ENCODE results near the gene COPZ1.

The COPZ1 gene

DNA sequence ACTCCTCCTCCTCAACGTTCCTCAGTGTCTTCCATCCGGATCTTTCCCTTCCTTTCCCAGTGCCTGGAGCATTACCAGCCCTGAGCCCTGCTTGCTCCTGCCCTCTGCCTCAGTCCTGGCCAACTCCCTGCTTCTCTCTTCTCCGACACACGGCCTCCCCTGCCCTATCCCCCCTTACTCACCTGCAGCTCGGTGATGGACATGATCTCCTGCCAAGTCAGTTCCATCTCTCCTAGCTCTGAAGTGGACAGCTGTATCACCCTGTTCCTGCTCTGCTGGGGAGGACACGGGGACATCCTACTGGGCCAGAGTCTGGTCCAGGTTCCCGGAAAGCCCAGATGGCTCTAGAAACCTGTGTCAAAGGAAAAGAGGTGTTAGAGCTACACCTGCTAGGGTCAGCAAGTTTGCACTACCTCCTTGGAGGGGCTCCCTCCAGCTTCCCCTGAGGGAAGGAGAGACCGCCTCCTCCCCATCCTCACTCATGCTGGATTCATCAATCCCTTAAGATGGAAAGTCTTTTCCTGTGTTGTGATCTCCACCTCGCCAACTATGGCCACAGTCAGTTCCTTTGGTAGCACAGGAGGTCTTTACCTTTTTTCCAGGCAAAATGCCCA is 29.9 kb upstream of the COPZ1 start:
- Mint-ChIP-seq H3K9me3 (no peaks in the 10 kb centered on the region), H3K4me3 (no peak overlapping the region), H3K27me3 (ENCODE audit: low read depth, poor library complexity) (peaks cover 19% of the 10 kb centered on the region), H3K27ac (no peak overlapping the region), H3K36me3 (ENCODE audit: low read depth) (peaks cover 20% of the 10 kb centered on the region), H3K4me1 (peaks cover 45% of the 10 kb centered on the region)
- TF ChIP-seq, protein P1, sequence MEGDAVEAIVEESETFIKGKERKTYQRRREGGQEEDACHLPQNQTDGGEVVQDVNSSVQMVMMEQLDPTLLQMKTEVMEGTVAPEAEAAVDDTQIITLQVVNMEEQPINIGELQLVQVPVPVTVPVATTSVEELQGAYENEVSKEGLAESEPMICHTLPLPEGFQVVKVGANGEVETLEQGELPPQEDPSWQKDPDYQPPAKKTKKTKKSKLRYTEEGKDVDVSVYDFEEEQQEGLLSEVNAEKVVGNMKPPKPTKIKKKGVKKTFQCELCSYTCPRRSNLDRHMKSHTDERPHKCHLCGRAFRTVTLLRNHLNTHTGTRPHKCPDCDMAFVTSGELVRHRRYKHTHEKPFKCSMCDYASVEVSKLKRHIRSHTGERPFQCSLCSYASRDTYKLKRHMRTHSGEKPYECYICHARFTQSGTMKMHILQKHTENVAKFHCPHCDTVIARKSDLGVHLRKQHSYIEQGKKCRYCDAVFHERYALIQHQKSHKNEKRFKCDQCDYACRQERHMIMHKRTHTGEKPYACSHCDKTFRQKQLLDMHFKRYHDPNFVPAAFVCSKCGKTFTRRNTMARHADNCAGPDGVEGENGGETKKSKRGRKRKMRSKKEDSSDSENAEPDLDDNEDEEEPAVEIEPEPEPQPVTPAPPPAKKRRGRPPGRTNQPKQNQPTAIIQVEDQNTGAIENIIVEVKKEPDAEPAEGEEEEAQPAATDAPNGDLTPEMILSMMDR (IDR thresholded peaks at IDR 0.05) = no peak
- no peak for DNase-seq

DNA sequence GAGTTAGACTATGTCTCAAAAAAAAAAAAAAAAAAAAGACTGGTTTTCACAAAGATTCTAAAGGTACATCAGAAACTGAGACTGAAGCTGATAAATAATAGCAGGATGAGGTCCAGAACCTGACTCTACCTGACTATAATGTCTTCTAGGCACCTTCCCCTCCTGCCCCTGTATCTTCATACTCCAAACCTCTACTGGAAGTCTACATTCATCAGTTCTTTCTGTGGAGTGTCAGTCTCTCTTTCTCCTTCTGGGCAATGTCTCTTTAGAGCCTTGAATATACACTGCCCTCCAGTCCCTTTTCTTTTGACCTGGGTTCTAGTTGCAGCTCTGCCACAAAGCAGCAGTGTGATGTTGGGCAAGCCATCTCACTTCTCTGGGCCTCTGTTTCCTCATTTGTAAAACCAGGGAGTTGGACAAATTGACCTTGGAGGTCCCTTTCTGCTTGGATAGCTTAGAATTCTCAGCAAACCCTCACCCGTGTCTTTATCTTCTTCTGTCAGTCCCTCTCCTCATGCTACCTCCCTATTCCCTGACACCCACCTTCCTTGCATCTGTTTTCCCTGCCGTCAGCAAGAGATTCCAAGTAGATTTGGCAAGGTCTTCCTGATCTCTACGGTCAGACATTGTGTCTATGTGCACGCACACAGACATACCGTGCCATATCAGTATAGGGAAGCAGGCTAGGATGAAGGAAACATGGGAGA is 28.4 kb upstream of the COPZ1 start:
- no peaks in the 10 kb centered on the region for H3K9me3 Mint-ChIP-seq
- TF ChIP-seq, protein P1 (IDR thresholded peaks at IDR 0.05) = no peak
- H3K4me3 Mint-ChIP-seq = no peak overlapping the region
- peaks cover 11% of the 10 kb centered on the region for H3K36me3 Mint-ChIP-seq (ENCODE audit: low read depth)
- H3K4me1 Mint-ChIP-seq = peaks cover 59% of the 10 kb centered on the region
- no peak for DNase-seq
- no peak overlapping the region for H3K27ac Mint-ChIP-seq
- peaks cover 19% of the 10 kb centered on the region for H3K27me3 Mint-ChIP-seq (ENCODE audit: low read depth, poor library complexity)

DNA sequence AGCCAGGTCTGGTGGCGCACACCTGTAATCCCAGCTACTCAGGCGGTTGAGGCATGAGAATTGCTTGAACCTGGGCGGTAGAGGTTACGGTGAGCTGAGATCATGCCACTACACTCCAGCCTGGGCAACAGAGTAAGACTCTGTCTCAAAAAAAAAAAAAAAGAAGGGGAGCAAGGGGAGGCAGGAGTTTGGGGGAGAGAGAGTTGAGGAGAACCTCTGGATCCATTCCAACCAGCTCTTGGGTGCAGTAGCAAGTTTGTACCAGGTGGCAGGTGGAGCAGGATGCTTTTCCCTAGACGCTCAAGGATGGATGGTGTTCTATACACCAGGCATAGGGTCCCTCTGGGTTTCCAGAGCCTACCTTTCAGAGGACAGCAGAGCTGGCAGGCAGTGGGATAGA is 26.0 kb upstream of the COPZ1 start:
- DNase-seq = no peak
- H3K27ac Mint-ChIP-seq = no peak overlapping the region

DNA sequence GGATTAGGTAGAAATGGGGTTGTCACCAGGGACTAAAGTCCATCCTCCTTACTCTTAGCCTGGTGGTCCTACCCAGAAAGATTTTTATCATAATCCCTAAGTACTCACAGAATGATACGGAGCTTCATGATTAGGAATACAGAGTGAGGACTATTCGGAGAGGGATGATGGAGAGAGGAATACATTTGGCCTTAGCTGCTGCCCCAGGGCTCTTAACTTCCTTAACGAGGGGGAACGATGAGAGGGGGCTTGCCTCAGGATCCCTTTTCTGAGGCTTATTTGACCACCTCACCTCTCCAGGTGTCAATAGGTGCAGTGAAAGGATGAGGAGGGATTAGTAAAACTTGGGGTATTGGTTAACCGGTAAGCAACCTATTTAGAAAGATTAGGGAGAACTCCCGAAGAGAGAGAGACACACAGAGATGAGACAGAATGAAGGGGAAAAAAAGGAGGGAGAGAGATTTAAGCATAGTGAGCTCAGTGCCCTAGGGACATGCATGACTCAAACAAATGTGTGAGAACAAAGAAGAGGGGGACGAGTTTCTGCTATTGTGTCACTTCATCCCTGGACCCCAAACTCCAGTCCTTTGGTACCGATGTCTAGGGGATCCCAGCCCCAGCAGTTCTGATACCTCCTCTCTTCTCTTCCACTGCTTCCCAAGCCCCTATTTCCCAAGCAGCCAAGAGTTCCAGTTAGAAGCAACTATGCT is 25.3 kb upstream of the COPZ1 start:
- Mint-ChIP-seq H3K27ac (no peak overlapping the region), H3K4me3 (peak overlapping the region; percentile 81), H3K36me3 (ENCODE audit: low read depth) (no peaks in the 10 kb centered on the region), H3K4me1 (peaks cover 85% of the 10 kb centered on the region), H3K27me3 (ENCODE audit: low read depth, poor library complexity) (peaks cover 14% of the 10 kb centered on the region), H3K9me3 (no peaks in the 10 kb centered on the region)
- TF ChIP-seq, protein P1 (IDR thresholded peaks at IDR 0.05) = no peak
- DNase-seq = no peak

More for the DNA sequence above, 26.0 kb upstream of the COPZ1 start:
- no peaks in the 10 kb centered on the region for H3K36me3 Mint-ChIP-seq (ENCODE audit: low read depth)
- peaks cover 81% of the 10 kb centered on the region for H3K4me1 Mint-ChIP-seq
- peaks cover 15% of the 10 kb centered on the region for H3K27me3 Mint-ChIP-seq (ENCODE audit: low read depth, poor library complexity)
- no peaks in the 10 kb centered on the region for H3K9me3 Mint-ChIP-seq
- TF ChIP-seq, protein P1 (IDR thresholded peaks at IDR 0.05) = no peak
- peak overlapping the region; percentile 28 for H3K4me3 Mint-ChIP-seq

DNA sequence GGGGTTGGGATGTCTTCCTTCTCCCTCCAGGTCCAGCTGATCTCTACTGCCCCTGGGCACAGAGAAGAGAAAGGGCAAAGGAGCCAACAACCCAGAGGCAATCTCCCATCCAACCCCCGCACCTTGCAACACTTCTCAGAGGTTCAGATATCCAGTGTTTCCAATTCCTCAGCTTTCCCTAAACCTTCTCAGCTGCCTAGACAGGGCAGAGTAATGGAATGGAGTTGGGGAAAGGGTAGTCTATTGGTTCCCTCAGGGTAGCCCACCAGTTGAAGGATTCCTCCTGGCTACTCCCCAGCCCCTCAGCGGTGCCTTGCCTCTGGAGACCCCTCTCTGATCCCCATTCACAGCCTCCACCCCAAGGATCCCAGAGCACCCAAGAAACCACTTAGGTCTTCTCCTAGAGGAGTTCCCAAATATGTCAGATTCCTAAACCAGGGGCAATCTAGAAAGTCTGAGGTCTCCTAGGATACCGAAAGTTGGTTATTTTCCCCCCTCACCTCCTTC is 24.7 kb upstream of the COPZ1 start:
- no peaks in the 10 kb centered on the region for H3K36me3 Mint-ChIP-seq (ENCODE audit: low read depth)
- H3K27me3 Mint-ChIP-seq (ENCODE audit: low read depth, poor library complexity) = peaks cover 9% of the 10 kb centered on the region
- DNase-seq = no peak
- TF ChIP-seq, protein P1 (IDR thresholded peaks at IDR 0.05) = no peak
- H3K4me1 Mint-ChIP-seq = peaks cover 80% of the 10 kb centered on the region
- no peaks in the 10 kb centered on the region for H3K9me3 Mint-ChIP-seq
- peak overlapping the region; percentile 81 for H3K27ac Mint-ChIP-seq
- H3K4me3 Mint-ChIP-seq = peak overlapping the region; percentile 81

Measured in nephron progenitor cell (in vitro differentiated cells).